Stimulated activated CD8-positive, alpha-beta memory T cell treated with anti-CD3 and anti-CD28 coated beads, Interleukin-7, amount 100 ng/mL, for 48 hours (primary cell): ENCODE results near the gene SPINDOC.

Experiments used
- DNase-seq, 2 donors: peaks; one replicate each; pipeline ENCODE4 v3.0.0-alpha.2; 2020; ENCODE audit warnings: low read depth in 1 of 2; ENCODE audit errors: extremely low read depth in 1 of 2

SPINDOC gene

DNA sequence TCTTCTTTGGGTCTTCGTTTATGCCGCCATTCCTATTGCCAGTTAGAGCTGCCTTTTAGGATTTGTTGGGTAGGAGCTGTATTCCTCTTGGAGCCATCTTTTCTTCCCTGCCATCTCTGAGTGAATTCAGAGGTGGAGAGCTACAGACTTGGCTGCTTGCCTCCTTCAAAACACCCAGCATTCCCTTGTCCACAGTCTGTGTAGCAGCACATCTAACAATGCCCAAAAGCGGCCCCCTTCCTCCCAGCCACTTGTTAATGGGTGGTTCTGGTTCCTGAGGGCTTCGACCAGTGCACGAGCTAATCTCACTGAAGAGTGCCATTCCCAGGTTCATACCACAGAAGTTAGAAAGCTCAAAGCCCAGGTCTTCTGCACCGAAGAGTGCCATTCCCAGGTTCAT, 63.4 kb downstream of the SPINDOC start:
- DNase-seq = no peak
